ENCODE measurements around the gene SHC4.

The SHC4 gene

GRCh38 chr15:48785712-48786111 is 178.0 kb downstream of the SHC4 start:
- H3K4me3 ChIP-seq (replicated peaks in 1 of 2; ENCODE audit: low read depth in 2 of 2, low read length in 2 of 2) = no peak overlapping the region
- DNase-seq (ENCODE audit: low read depth in 2 of 2) = no peak
- no peak for TF ChIP-seq CTCF (IDR thresholded peaks at IDR 0.05; ENCODE audit: low read depth, low read length)

GRCh38 chr15:48785195-48785594 is 178.5 kb downstream of the SHC4 start:
- H3K4me3 ChIP-seq (replicated peaks in 1 of 2; ENCODE audit: low read depth in 2 of 2, low read length in 2 of 2) = no peak overlapping the region
- no peak for DNase-seq (ENCODE audit: low read depth in 2 of 2)
- no peak for TF ChIP-seq CTCF (IDR thresholded peaks at IDR 0.05; ENCODE audit: low read depth, low read length)

DNA sequence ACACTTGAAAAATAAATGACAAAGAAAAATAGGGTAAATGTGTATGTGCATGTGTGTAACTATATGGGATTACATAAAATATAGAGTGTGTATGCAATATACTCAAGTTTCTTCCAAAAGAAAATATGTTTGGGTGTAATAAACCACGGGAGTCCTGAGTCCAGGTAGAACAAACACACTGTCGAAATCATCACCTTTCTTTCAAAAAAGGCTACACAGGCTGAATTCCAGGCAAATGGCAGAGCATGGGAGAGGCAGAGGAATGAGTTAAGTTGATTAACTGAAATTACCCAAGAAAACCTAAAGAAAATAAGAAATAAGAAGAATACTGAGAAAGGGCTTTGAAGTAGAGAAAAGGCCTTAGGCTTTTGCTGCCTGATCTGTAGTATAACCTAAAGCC is 179.0 kb downstream of the SHC4 start:
- TF ChIP-seq CTCF (IDR thresholded peaks at IDR 0.05; ENCODE audit: low read depth, low read length) = no peak
- no peak for DNase-seq (ENCODE audit: low read depth in 2 of 2)
- H3K4me3 ChIP-seq (replicated peaks in 1 of 2; ENCODE audit: low read depth in 2 of 2, low read length in 2 of 2) = no peak overlapping the region

DNA sequence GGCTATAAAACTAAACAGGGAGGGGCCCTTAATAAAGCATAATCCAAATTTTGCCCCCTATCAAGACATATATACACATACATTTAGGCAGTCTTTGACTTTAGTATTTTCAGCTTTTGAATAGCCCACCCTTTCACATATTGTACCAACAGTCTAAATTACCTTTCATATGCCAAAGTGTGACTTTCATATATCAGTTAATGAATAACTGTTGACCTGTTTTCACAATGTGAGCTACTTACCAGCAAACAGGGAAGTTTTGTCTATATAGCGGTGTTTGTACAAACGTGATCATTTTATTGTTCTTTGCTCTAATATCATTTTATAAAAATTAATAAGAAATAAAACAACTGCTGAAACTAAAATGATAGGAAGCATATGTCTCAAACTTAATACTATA is 180.8 kb downstream of the SHC4 start:
- no peak for TF ChIP-seq CTCF (IDR thresholded peaks at IDR 0.05; ENCODE audit: low read depth, low read length)
- DNase-seq (ENCODE audit: low read depth in 2 of 2) = no peak
- no peak overlapping the region for H3K4me3 ChIP-seq (replicated peaks in 1 of 2; ENCODE audit: low read depth in 2 of 2, low read length in 2 of 2)

DNA sequence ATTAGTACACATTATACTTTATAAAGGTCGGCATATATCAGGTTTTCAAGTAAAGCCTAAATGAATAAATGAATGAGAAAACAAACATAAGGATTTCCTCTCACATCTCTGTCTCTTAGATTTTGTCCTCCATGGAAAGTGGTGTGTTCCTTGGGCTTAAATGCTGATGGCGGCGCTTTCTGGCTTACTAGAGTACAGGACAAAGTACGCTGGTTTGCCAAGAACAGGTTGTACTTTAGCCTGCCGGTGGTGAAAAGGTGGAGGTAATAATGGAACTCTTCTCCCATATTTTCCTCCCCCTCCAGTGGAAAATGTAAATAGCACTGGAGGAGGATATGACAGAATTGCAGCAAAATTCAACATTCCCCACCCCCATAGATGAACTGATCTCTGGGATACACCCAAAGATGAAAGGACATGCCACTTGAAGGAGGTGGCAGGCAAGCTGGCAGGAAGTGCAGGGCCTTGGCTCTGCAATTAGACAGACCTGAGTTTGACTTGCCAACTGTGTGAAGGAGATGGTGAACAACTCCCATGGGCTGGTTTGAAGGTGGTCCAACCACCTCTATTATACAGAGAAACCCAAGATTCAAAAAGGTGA is 182.1 kb downstream of the SHC4 start:
- no peak overlapping the region for H3K4me3 ChIP-seq (replicated peaks in 1 of 2; ENCODE audit: low read depth in 2 of 2, low read length in 2 of 2)
- no peak for TF ChIP-seq CTCF (IDR thresholded peaks at IDR 0.05; ENCODE audit: low read depth, low read length)
- DNase-seq (ENCODE audit: low read depth in 2 of 2) = no peak

- no peak for DNase-seq (ENCODE audit: low read depth in 2 of 2)
- H3K4me3 ChIP-seq (replicated peaks in 1 of 2; ENCODE audit: low read depth in 2 of 2, low read length in 2 of 2) = no peak overlapping the region
- TF ChIP-seq CTCF (IDR thresholded peaks at IDR 0.05; ENCODE audit: low read depth, low read length) = no peak
These were observed 182.7 kb downstream of the SHC4 start for GRCh38 chr15:48781017-48781416.

DNA sequence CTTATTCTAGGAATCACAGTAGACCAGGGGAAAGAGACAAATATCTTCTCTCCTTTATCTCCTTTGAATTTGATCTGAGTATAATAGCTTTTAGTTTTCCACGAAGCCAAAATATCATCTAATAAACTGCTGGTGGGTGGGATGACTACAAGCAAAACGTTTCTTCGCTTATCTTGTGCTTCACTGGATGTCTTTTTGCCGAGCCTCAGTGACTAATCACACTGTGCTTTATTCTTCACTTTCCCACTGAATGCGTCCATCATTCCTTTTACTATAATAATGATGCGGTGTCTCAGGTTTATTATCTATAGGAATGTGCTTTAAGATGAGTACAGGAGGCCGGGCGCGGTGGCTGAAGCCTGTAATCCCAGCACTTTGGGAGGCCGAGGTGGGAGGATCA is 185.4 kb downstream of the SHC4 start:
- DNase-seq (ENCODE audit: low read depth in 2 of 2) = no peak
- TF ChIP-seq CTCF (IDR thresholded peaks at IDR 0.05; ENCODE audit: low read depth, low read length) = no peak
- no peak overlapping the region for H3K4me3 ChIP-seq (replicated peaks in 1 of 2; ENCODE audit: low read depth in 2 of 2, low read length in 2 of 2)

Measured in cardiac fibroblast (primary cell).